IPS DF 6.9 (cell line): Measurements from ENCODE around the gene FUNDC2.
"Not testable (repeated sequence)": the region's sequence is repeated elsewhere in the genome, so short reads cannot be mapped to it uniquely, and the experiment has no call there.

Source experiments
- DNase-seq: peaks from one replicate; pipeline ENCODE4 v3.0.0-alpha.2; 2013; ENCODE audit warnings: low read depth, low spot score
- H3K27ac ChIP-seq: one replicate; pipeline ENCODE4 v1.5.1; 2013; ENCODE audit warnings: low read length, control low read depth
- H3K27me3 ChIP-seq: 2 replicates; pipeline ENCODE4 v1.6.1; 2013; ENCODE audit warnings: mild to moderate bottlenecking, low read length; ENCODE audit not compliant: control insufficient read depth, insufficient read depth
- H3K36me3 ChIP-seq: 2 replicates; pipeline ENCODE4 v1.6.1; 2013; ENCODE audit warnings: low read length; ENCODE audit not compliant: control insufficient read depth, insufficient read depth
- H3K4me1 ChIP-seq: 2 replicates; pipeline ENCODE4 v1.6.1; 2013; ENCODE audit warnings: low read length; ENCODE audit not compliant: control insufficient read depth, insufficient read depth
- H3K4me3 ChIP-seq: 2 replicates; pipeline ENCODE4 v1.5.1; 2013; ENCODE audit warnings: mild to moderate bottlenecking, low read length
- H3K9me3 ChIP-seq: 2 replicates; pipeline ENCODE4 v1.6.1; 2013; ENCODE audit warnings: low read length, inconsistent platforms; ENCODE audit not compliant: control insufficient read depth, insufficient read depth
- WGBS: extraction: QIAGEN DNeasy Blood & Tissue Kit; methylation state at CpG from one replicate; pipeline ENCODE4 v1.1.7; 2013; ENCODE audit warnings: mixed read lengths, missing lambda C conversion rate; ENCODE audit not compliant: insufficient read length, insufficient coverage; 5-methylcytosine and 5-hydroxymethylcytosine counted together

FUNDC2 gene

DNA sequence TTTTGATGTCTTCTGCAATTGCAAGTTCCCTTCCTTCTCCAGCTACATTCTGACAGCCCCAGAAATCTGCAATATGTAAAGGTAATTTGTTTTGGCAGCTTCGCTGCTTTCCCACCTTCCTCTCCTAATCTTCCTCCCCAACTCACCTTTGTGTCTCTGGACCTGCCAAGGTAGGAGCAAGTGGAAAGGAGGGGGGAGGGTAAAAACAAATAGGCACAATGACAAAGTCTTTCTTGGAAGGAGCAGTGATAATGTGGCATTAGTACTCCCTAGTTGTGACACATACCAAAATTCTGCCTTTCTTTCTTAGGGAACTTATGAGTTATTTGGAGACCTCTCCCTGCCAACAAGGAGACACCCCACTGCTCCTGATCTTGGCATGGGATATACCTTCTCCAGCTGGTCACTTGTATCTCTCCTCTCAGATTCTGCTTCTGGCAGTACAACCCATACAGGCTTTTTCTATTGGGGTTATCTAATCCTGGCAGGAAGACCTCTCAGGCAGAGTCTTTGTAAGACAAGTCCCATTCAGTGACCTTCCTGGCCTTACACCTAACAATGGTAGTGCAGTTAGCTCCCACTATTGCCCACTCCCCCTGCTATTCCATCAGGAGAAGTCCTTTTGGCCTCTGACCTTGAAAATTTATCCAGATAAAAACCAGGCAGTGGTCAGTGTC, 28.3 kb upstream of the FUNDC2 start:
- H3K9me3 ChIP-seq: no peaks in the 10 kb centered on the region
- no peak for DNase-seq
- H3K27ac ChIP-seq: no peak overlapping the region
- no CpG with 5 or more reads among the region's 1 CpG for WGBS
- H3K4me1 ChIP-seq: no peaks in the 10 kb centered on the region
- H3K4me3 ChIP-seq: no peak overlapping the region
- H3K27me3 ChIP-seq: no peaks in the 10 kb centered on the region
- H3K36me3 ChIP-seq: no peaks in the 10 kb centered on the region

DNA sequence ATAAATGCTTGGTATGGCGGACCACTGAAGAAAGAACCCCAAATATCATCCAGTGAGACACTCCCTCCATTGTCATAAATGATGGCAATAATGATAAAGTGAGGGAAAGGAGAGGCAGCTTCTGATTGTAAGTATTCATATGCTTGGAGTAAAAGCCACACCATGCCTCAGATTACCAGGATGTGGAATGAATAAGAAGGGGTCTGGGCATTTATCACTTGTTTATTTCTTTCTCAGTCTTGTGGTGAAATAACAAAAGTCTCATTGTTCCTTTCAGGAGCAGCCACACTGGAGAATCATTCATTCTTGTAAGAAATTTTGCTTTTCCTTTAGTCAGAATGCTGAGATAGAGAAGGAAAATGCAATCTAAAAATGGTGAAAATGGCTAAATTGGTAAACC, 25.8 kb upstream of the FUNDC2 start:
- no CpG with 5 or more reads among the region's 1 CpG for WGBS

DNA sequence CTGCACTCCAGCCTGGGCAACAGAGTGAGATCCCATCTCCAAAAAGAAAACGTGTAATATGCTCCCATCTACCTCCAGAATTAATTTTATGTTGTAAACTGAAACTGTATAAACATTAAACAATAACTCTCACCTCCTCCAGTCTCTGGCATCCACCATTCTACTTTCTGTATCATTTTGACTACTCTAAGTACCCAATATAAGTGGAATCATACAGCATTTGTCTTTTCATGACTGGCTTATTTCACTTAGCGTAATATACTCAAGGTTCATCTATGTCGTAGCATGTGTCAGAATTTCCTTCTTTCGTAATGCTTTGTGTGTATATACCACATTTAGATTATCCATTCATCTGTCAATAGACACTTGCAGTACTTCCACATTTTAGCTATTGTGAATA, 24.8 kb upstream of the FUNDC2 start:
- DNase-seq: no peak
- Histone ChIP-seq H3K27ac (no peak overlapping the region), H3K4me1 (no peaks in the 10 kb centered on the region), H3K4me3 (no peak overlapping the region), H3K36me3 (no peaks in the 10 kb centered on the region), H3K9me3 (no peaks in the 10 kb centered on the region), H3K27me3 (no peaks in the 10 kb centered on the region)
- WGBS: no CpG with 5 or more reads among the region's 4 CpGs

More for the DNA sequence above, 25.8 kb upstream of the FUNDC2 start:
- H3K9me3 ChIP-seq: no peaks in the 10 kb centered on the region
- H3K27me3 ChIP-seq: no peaks in the 10 kb centered on the region
- H3K36me3 ChIP-seq: no peaks in the 10 kb centered on the region
- H3K4me3 ChIP-seq: no peak overlapping the region
- no peak overlapping the region for H3K27ac ChIP-seq
- H3K4me1 ChIP-seq: no peaks in the 10 kb centered on the region
- DNase-seq: no peak

- no peak overlapping the region for H3K27ac ChIP-seq
- no peaks in the 10 kb centered on the region for H3K9me3 ChIP-seq
- no peaks in the 10 kb centered on the region for H3K27me3 ChIP-seq
- no peak overlapping the region for H3K4me3 ChIP-seq
- no peak for DNase-seq
- no peaks in the 10 kb centered on the region for H3K36me3 ChIP-seq
- no peaks in the 10 kb centered on the region for H3K4me1 ChIP-seq
- no CpG with 5 or more reads among the region's 2 CpGs for WGBS
These were observed 21.5 kb upstream of the FUNDC2 start for GRCh38 chrX:155005190-155005589.

GRCh38 chrX:155006379-155006778, 20.3 kb upstream of the FUNDC2 start:
- not testable (repeated sequence) for DNase-seq, H3K9me3 ChIP-seq, H3K4me3 ChIP-seq, H3K27ac ChIP-seq, H3K4me1 ChIP-seq, H3K36me3 ChIP-seq, H3K27me3 ChIP-seq
- WGBS: no CpG with 5 or more reads among the region's 10 CpGs

DNA sequence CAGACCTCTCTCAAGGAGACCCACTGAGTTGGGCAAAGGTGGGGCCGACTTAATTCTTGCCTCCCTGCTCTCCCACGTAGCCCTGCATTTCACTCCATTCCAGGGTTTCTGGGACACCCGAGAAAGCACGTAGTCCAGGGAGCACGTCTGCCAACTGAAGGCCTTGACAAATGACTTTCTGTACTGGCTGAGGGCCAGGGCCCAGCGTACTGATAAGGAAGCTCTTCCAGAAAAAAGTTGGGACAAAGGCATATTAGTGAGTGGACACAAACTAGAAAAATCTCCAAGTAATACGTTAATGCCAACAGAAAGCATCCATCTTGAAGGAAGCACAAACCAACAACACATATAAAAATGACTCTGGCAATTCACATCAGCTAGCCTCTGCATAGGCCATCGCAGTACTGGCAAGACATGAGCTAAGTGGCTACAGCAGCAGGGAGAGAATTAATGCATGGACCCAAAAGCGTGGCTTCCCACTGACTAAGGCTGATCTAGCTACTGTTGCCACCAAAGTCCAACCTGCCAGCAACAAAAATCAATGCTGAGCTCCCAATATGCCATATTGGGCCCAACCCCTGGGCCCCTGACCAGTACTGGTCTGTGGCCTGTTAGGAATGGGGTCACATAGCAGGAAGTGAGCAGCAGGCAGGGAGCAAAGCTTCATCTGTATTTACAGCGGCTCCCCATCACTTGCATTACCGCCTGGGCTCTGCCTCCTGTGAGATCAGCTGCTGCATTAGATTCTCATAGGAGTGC, 19.6 kb upstream of the FUNDC2 start:
- not testable (repeated sequence) for H3K4me3 ChIP-seq
- WGBS: no CpG with 5 or more reads among the region's 11 CpGs

GRCh38 chrX:155008578-155008977, 18.1 kb upstream of the FUNDC2 start:
- WGBS: no CpG with 5 or more reads among the region's 12 CpGs
- H3K9me3 ChIP-seq, H3K4me1 ChIP-seq, H3K4me3 ChIP-seq, H3K27me3 ChIP-seq, DNase-seq, H3K27ac ChIP-seq, H3K36me3 ChIP-seq: not testable (repeated sequence)

More for the DNA sequence above, 19.6 kb upstream of the FUNDC2 start:
- not testable (repeated sequence) for H3K4me1 ChIP-seq, H3K27ac ChIP-seq, H3K36me3 ChIP-seq, H3K27me3 ChIP-seq, DNase-seq, H3K9me3 ChIP-seq

- WGBS: no CpG with 5 or more reads among the region's 3 CpGs
- Histone ChIP-seq H3K4me3 (no peak overlapping the region), H3K9me3 (no peaks in the 10 kb centered on the region), H3K27ac (no peak overlapping the region), H3K36me3 (no peaks in the 10 kb centered on the region), H3K27me3 (no peaks in the 10 kb centered on the region), H3K4me1 (no peaks in the 10 kb centered on the region)
- DNase-seq: no peak
These were observed 16.6 kb upstream of the FUNDC2 start for GRCh38 chrX:155009994-155010472.

DNA sequence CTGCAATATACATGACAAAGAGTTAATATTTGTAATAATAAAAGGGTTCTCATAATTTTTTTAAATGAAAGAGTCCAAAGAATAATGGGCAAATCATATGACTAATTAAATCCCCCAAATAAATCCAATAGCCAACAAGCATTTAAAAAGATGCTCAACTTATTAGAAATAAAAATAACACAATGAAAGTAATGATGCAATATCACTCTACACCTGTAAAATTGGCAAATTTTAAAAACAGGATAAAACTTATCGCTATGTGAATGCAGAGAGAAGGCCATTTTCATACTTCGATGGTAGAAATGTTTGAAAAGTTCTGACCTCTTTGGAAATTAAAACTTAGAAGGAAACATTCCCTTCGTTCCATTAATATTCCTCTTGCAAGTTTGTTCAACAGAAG, 6.1 kb upstream of the FUNDC2 start:
- no CpG with 5 or more reads among the region's 3 CpGs for WGBS

GRCh38 chrX:155022585-155022984, 4.1 kb upstream of the FUNDC2 start, which contains the start of gene F8:
Gene F8, minus strand, starts transcription at chrX:155022723. Its CDS starts 171 bp downstream, at chrX:155022552.
- H3K4me3 ChIP-seq: no peak within 1 kb of the TSS
- DNase-seq: no peak
- H3K9me3 ChIP-seq: no peaks in the 10 kb centered on the region
- no peaks in the 10 kb centered on the region for H3K4me1 ChIP-seq
- no CpG with 5 or more reads among the region's 1 CpG for WGBS
- H3K27ac ChIP-seq: no peak within 1 kb of the TSS
- no peaks in the 10 kb centered on the region for H3K36me3 ChIP-seq
- H3K27me3 ChIP-seq: no peaks in the 10 kb centered on the region

More for the DNA sequence above, 6.1 kb upstream of the FUNDC2 start:
- Histone ChIP-seq H3K9me3 (no peaks in the 10 kb centered on the region), H3K27ac (no peak overlapping the region), H3K4me3 (no peak overlapping the region), H3K4me1 (no peaks in the 10 kb centered on the region), H3K36me3 (no peaks in the 10 kb centered on the region), H3K27me3 (no peaks in the 10 kb centered on the region)
- no peak for DNase-seq
